Hepatocyte (in vitro differentiated cells): ENCODE measurements around the gene SLFN14. TPM values are rescaled to one million over a fixed set of nuclear protein-coding genes. Genes with fewer than 3 reads are reported as not detected.

Experiments used
- DNase-seq: peaks from one replicate; pipeline ENCODE4 v3.0.0-alpha.2; 2016; ENCODE audit warnings: low spot score
- H2AFZ ChIP-seq: fragments of 200-600 bp; sonication (generic); 2 replicates; pipeline ENCODE4 v1.6.0; 2016; ENCODE audit warnings: antibody characterized with exemption, mild to moderate bottlenecking
- H3K27ac ChIP-seq: fragments of 200-600 bp; sonication (generic); 2 replicates; pipeline ENCODE4 v1.5.1; 2016; ENCODE audit warnings: mild to moderate bottlenecking
- H3K27me3 ChIP-seq: fragments of 200-600 bp; sonication (generic); 2 replicates; pipeline ENCODE4 v1.6.1; 2016
- H3K36me3 ChIP-seq: fragments of 200-600 bp; sonication (generic); replicated peaks from 2 replicates; pipeline ENCODE4 v1.5.1; 2016; ENCODE audit warnings: low read depth; ENCODE audit not compliant: insufficient read depth
- H3K4me1 ChIP-seq: fragments of 200-600 bp; sonication (generic); 2 replicates; pipeline ENCODE4 v1.5.1; 2016; ENCODE audit warnings: mild to moderate bottlenecking, moderate library complexity; ENCODE audit not compliant: insufficient read depth
- H3K4me2 ChIP-seq: fragments of 200-600 bp; sonication (generic); 2 replicates; pipeline ENCODE4 v1.6.0; 2016
- H3K4me3 ChIP-seq: fragments of 200-600 bp; sonication (generic); 2 replicates; pipeline ENCODE4 v1.5.1; 2016; ENCODE audit warnings: mild to moderate bottlenecking
- H3K79me2 ChIP-seq: fragments of 200-600 bp; sonication (generic); 2 replicates; pipeline ENCODE4 v1.6.0; 2017; ENCODE audit warnings: mild to moderate bottlenecking
- H3K9me2 ChIP-seq: fragments of 200-600 bp; sonication (generic); replicated peaks from 2 replicates; pipeline ENCODE4 v1.6.0; 2017; ENCODE audit warnings: mild to moderate bottlenecking; ENCODE audit not compliant: insufficient read depth
- H3K9me3 ChIP-seq: fragments of 200-600 bp; sonication (generic); 2 replicates; pipeline ENCODE4 v1.5.1; 2016; ENCODE audit warnings: low read depth, mild to moderate bottlenecking
- H4K20me1 ChIP-seq: fragments of 200-600 bp; sonication (generic); 2 replicates; pipeline ENCODE4 v1.6.0; 2016; ENCODE audit warnings: mild to moderate bottlenecking; ENCODE audit not compliant: insufficient read depth, poor library complexity, severe bottlenecking
- CTCF ChIP-seq: fragments of 200-600 bp; sonication (generic); IDR thresholded peaks from 2 replicates; pipeline ENCODE4 v1.5.1; 2016; ENCODE audit warnings: antibody characterized with exemption, mild to moderate bottlenecking; ENCODE audit not compliant: poor library complexity
- EZH2 ChIP-seq: fragments of 200-600 bp; sonication (generic); IDR thresholded peaks from 2 replicates; pipeline ENCODE4 v1.6.1; 2016; ENCODE audit warnings: antibody characterized with exemption, mild to moderate bottlenecking, borderline replicate concordance
- EZH2phosphoT487 ChIP-seq: fragments of 200-600 bp; sonication (generic); IDR thresholded peaks from one replicate; pipeline ENCODE4 v1.6.1; 2018; ENCODE audit warnings: antibody characterized with exemption, mild to moderate bottlenecking, low read depth, moderate library complexity; ENCODE audit not compliant: unreplicated experiment, severe bottlenecking
- WGBS: methylation state at CpG from one replicate; pipeline ENCODE4 v1.1.6; 2016; ENCODE audit warnings: low lambda C conversion rate; ENCODE audit errors: missing lambda C conversion rate; 5-methylcytosine and 5-hydroxymethylcytosine counted together
- polyA plus RNA-seq: library from polyadenylated mRNA; unstranded; fragments of >200 nt; fragmentation: Nextera tagmentation; extraction: Ambion mirVana; gene quantifications from 2 replicates; pipeline ENCODE4 v1.2.1, GENCODE V29; 2016
- total RNA-seq: library from RNA; depleted of rRNA; stranded (reverse); fragments of >200 nt; gene quantifications from 2 replicates; pipeline ENCODE4 v1.2.3, GENCODE V29; 2014

SLFN14 gene
- total and polyA plus RNA-seq, 2 experiments from 2014 or later = not detected

- Histone ChIP-seq H3K27ac (no peak overlapping the region), H3K79me2 (no peaks in the 10 kb centered on the region), H3K9me2 (no peaks in the 10 kb centered on the region), H3K4me2 (no peak overlapping the region), H3K9me3 (no peaks in the 10 kb centered on the region), H3K36me3 (no peaks in the 10 kb centered on the region), H3K27me3 (peaks cover 51% of the 10 kb centered on the region), H2AFZ (no peak overlapping the region), H4K20me1 (no peaks in the 10 kb centered on the region), H3K4me3 (no peak overlapping the region), H3K4me1 (no peaks in the 10 kb centered on the region)
- TF ChIP-seq EZH2phosphoT487 (no peak), CTCF (no peak), EZH2 (no peak)
- no peak for DNase-seq
- 70% methylated on average over 8 of the region's 8 CpGs for WGBS
These were observed 12.3 kb downstream of the SLFN14 start for GRCh38 chr17:35548208-35548810.

GRCh38 chr17:35546487-35546886 lies 14.1 kb downstream of the SLFN14 start:
- Histone ChIP-seq H2AFZ (no peak overlapping the region), H3K79me2 (no peaks in the 10 kb centered on the region), H3K4me1 (no peaks in the 10 kb centered on the region), H3K27ac (no peak overlapping the region), H3K9me2 (no peaks in the 10 kb centered on the region), H3K4me3 (no peak overlapping the region), H3K36me3 (no peaks in the 10 kb centered on the region), H3K4me2 (no peak overlapping the region), H4K20me1 (no peaks in the 10 kb centered on the region), H3K27me3 (peaks cover 44% of the 10 kb centered on the region), H3K9me3 (no peaks in the 10 kb centered on the region)
- WGBS = 73% methylated on average over 1 of the region's 1 CpG
- TF ChIP-seq CTCF = no peak
- TF ChIP-seq EZH2phosphoT487 = no peak
- TF ChIP-seq EZH2 = no peak
- no peak for DNase-seq

GRCh38 chr17:35545150-35545549 lies 15.5 kb downstream of the SLFN14 start:
- H3K9me3 ChIP-seq = no peaks in the 10 kb centered on the region
- no peaks in the 10 kb centered on the region for H3K9me2 ChIP-seq
- no peak overlapping the region for H2AFZ ChIP-seq
- TF ChIP-seq EZH2 (no peak), CTCF (no peak), EZH2phosphoT487 (no peak)
- no peak overlapping the region for H3K4me3 ChIP-seq
- H4K20me1 ChIP-seq = no peaks in the 10 kb centered on the region
- no peak for DNase-seq
- H3K4me2 ChIP-seq = no peak overlapping the region
- WGBS = 82% methylated on average over 1 of the region's 1 CpG
- H3K4me1 ChIP-seq = no peaks in the 10 kb centered on the region
- H3K79me2 ChIP-seq = no peaks in the 10 kb centered on the region
- H3K36me3 ChIP-seq = no peaks in the 10 kb centered on the region
- peaks cover 44% of the 10 kb centered on the region for H3K27me3 ChIP-seq
- H3K27ac ChIP-seq = no peak overlapping the region
